BE2C (cell line): ENCODE data around the gene NRXN2.

ENCODE experiments used
- DNase-seq: peaks from one replicate; pipeline ENCODE4 v3.0.0-alpha.2; 2020
- H3K27me3 ChIP-seq: fragments of 250-450 bp; sonication (Bioruptor Pico); 2 replicates; pipeline ENCODE4 v1.5.1; 2020; ENCODE audit warnings: mild to moderate bottlenecking
- H3K36me3 ChIP-seq: fragments of 250-450 bp; sonication (Bioruptor Pico); 2 replicates; pipeline ENCODE4 v1.5.1; 2020; ENCODE audit warnings: mild to moderate bottlenecking
- H3K4me1 ChIP-seq: fragments of 250-450 bp; sonication (Bioruptor Pico); 2 replicates; pipeline ENCODE4 v1.5.1; 2020
- H3K4me3 ChIP-seq: 2 replicates; pipeline ENCODE4 v1.5.1; 2011; ENCODE audit warnings: low read depth, low read length
- H3K9me3 ChIP-seq: fragments of 250-450 bp; sonication (Bioruptor Pico); 2 replicates; pipeline ENCODE4 v1.5.1; 2020
- CTCF ChIP-seq: IDR thresholded peaks from 2 replicates; pipeline ENCODE4 v1.5.1; 2012; ENCODE audit warnings: mild to moderate bottlenecking, low read depth, low read length

Gene NRXN2

GRCh38 chr11:64751580-64751979 is 28.6 kb upstream of the NRXN2 start:
- no peaks in the 10 kb centered on the region for H3K27me3 ChIP-seq
- no peak for TF ChIP-seq CTCF
- no peaks in the 10 kb centered on the region for H3K36me3 ChIP-seq
- no peak for DNase-seq
- no peaks in the 10 kb centered on the region for H3K9me3 ChIP-seq
- H3K4me3 ChIP-seq, result no peak overlapping the region
- no peaks in the 10 kb centered on the region for H3K4me1 ChIP-seq

GRCh38 chr11:64751136-64751535 is 28.1 kb upstream of the NRXN2 start:
- no peaks in the 10 kb centered on the region for H3K9me3 ChIP-seq
- DNase-seq, result no peak
- TF ChIP-seq CTCF, result no peak
- no peaks in the 10 kb centered on the region for H3K27me3 ChIP-seq
- no peak overlapping the region for H3K4me3 ChIP-seq
- no peaks in the 10 kb centered on the region for H3K36me3 ChIP-seq
- no peaks in the 10 kb centered on the region for H3K4me1 ChIP-seq

- Histone ChIP-seq H3K27me3 (no peaks in the 10 kb centered on the region; the same call in 1 of the 2 replicates), H3K9me3 (no peaks in the 10 kb centered on the region), H3K4me3 (no peak overlapping the region), H3K4me1 (no peaks in the 10 kb centered on the region), H3K36me3 (no peaks in the 10 kb centered on the region)
- no peak for DNase-seq
- no peak for TF ChIP-seq CTCF
Observed at GRCh38 chr11:64750361-64751054, 27.5 kb upstream of the NRXN2 start.

- TF ChIP-seq CTCF, result no peak
- no peaks in the 10 kb centered on the region; the same call in 1 of the 2 replicates for H3K4me1 ChIP-seq
- no peak overlapping the region for H3K4me3 ChIP-seq
- no peaks in the 10 kb centered on the region for H3K9me3 ChIP-seq
- H3K36me3 ChIP-seq, result no peaks in the 10 kb centered on the region
- no peak for DNase-seq
- peaks cover 14% of the 10 kb centered on the region for H3K27me3 ChIP-seq
Observed at GRCh38 chr11:64747961-64748665, 25.1 kb upstream of the NRXN2 start.

GRCh38 chr11:64746486-64746885 is 23.5 kb upstream of the NRXN2 start:
- no peak for DNase-seq
- H3K9me3 ChIP-seq, result no peaks in the 10 kb centered on the region
- H3K4me1 ChIP-seq, result no peaks in the 10 kb centered on the region; the same call in 1 of the 2 replicates
- no peaks in the 10 kb centered on the region for H3K36me3 ChIP-seq
- no peak for TF ChIP-seq CTCF
- no peak overlapping the region for H3K4me3 ChIP-seq
- H3K27me3 ChIP-seq, result peaks cover 27% of the 10 kb centered on the region
